Adrenal gland (tissue), 12 donors: Measurements from ENCODE around the gene PTRH2. TPM values are rescaled to one million over a fixed set of nuclear protein-coding genes. Genes with fewer than 3 reads are reported as not detected.

Experiments
- DNase-seq, 7 donors: peaks; one replicate each; pipeline ENCODE4 v3.0.0-alpha.2; 2019 to 2020
- H3K27ac ChIP-seq, 5 donors: fragments of 200-600 bp; sonication (generic) in 4 of 5; 1 replicate in 3 of 5; 2 replicates in 2 of 5; pipeline versions ENCODE4 v1.5.1 to v1.8.0; 2016 to 2020; ENCODE audit warnings: mild to moderate bottlenecking in 1 of 5
- H3K27me3 ChIP-seq: fragments of 200-600 bp; 2 replicates; pipeline ENCODE4 v1.8.0; 2021
- H3K36me3 ChIP-seq, 2 donors: fragments of 200-600 bp; replicated peaks in 1 of 2; 1 replicate in 1 of 2; 2 replicates in 1 of 2; pipeline versions ENCODE4 v1.5.1 to v1.8.0; 2018 to 2022
- H3K4me1 ChIP-seq, 2 donors: fragments of 200-600 bp; replicated peaks in 1 of 2; 1 replicate in 1 of 2; 2 replicates in 1 of 2; pipeline versions ENCODE4 v1.5.1 to v1.8.0; 2018 to 2021
- H3K4me3 ChIP-seq, 4 donors: fragments of 200-600 bp; sonication (generic) in 3 of 4; one replicate each; pipeline ENCODE4 v1.5.1; 2016 to 2018
- H3K9me3 ChIP-seq, 3 donors: fragments of 200-600 bp; sonication (generic) in 1 of 3; replicated peaks in 1 of 3; 1 replicate in 2 of 3; 2 replicates in 1 of 3; pipeline versions ENCODE4 v1.5.1 to v1.8.0; 2016 to 2021
- CTCF ChIP-seq, 6 experiments: fragments of 450-650 bp in 4 of 6; fragments of 200-600 bp in 2 of 6; sonication (generic) in 1 of 6; IDR thresholded peaks; 1 replicate in 5 of 6; 2 replicates in 1 of 6; pipeline versions ENCODE4 v1.5.1 to v1.8.0; 2016 to 2021; ENCODE audit warnings: antibody characterized with exemption in 6 of 6, mild to moderate bottlenecking in 2 of 6, moderate library complexity in 1 of 6
- POLR2A ChIP-seq, 2 donors: fragments of 450-650 bp; IDR thresholded peaks; one replicate each; pipeline ENCODE4 v1.6.1; 2017; ENCODE audit warnings: antibody characterized with exemption in 2 of 2, mild to moderate bottlenecking in 2 of 2, moderate library complexity in 1 of 2
- WGBS, 4 donors: extraction: QIAGEN DNeasy Blood & Tissue Kit in 2 of 4; methylation state at CpG; one replicate each; pipeline versions ENCODE4 v1.1.5 to v1.1.7; 2013 to 2017; 5-methylcytosine and 5-hydroxymethylcytosine counted together
- intact Hi-C, 2 donors: fragments of 100-400 bp; cut with DNase I; formaldehyde crosslinking; loops; one replicate each; pipeline versions ENCODE4 v1.14.1 to v1.15.0; 2022 to 2023
- polyA plus RNA-seq, 3 donors: library from polyadenylated mRNA; stranded (reverse); fragments of 200-250 nt in 2 of 3; fragments of 350-450 nt in 1 of 3; fragmentation: Illumina TruSeq in 1 of 3; extraction: RNeasy Lipid Tissue Mini Kit (QIAGEN cat#74804) in 1 of 3; gene quantifications; one replicate each; pipeline ENCODE4 v1.2.3, GENCODE V29; 2013 to 2014
- total RNA-seq, 9 donors: library from RNA; depleted of rRNA in 4 of 9; stranded (reverse); fragments of >200 nt in 4 of 9; fragments of 120-200 nt in 1 of 9; fragmentation: NEBNext Ultra II Directional in 1 of 9; extraction: Animal tissue kit (Norgen Biotek cat#: 25700) in 1 of 9; gene quantifications; one replicate each; pipeline versions ENCODE4 v1.1.0 to v1.2.4, GENCODE V29; 2013 to 2023
- donor health status: healthy with polysubstance abuse.
- donor health status: Bipolar disorder and iron deficiency.
- donor health status: DM: yes; HTN: yes; CAD: no.
- donor health status: DM: no; HTN: no; CAD: no.
- donor health status: DM: no; HTN: no; CAD: no.
- donor health status: DM: yes; HTN: yes; CAD: no.

PTRH2 gene
- total and polyA plus RNA-seq, 12 donors: 17.9 to 96.7 (median 30.4) TPM

DNA sequence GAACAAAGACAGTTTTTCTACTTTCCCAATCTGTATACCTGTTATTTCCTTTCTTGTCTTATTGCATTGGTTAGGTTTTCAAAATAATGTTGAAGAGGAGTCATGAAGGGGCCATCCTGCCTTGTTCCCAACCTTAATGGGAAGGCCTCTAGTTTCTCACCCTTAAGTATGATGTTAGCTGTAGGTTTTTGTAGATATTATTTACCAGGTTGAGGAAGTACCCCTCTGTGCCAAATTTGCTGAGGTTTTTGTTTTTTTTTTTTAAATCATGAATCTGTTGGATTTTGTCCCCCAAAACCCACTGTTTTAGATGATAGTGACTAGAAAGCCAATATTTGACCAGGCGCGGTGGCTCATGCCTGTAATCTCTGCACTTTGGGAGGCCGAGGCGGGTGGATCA is 36.6 kb upstream of the PTRH2 start:
- no peaks in the 10 kb centered on the region for H3K9me3 ChIP-seq
- no peaks in the 10 kb centered on the region for H3K36me3 ChIP-seq
- H3K27me3 ChIP-seq: no peaks in the 10 kb centered on the region
- no peak for DNase-seq
- 95 to 100% (median 98%) methylated on average over 4 of the region's 4 CpGs for WGBS, 4 donors
- TF ChIP-seq POLR2A (IDR thresholded peaks at IDR 0.05): no peak
- no peak for TF ChIP-seq CTCF (IDR thresholded peaks at IDR 0.05)
- no peaks in the 10 kb centered on the region for H3K4me1 ChIP-seq
- H3K27ac ChIP-seq: no peak overlapping the region
- H3K4me3 ChIP-seq: no peak overlapping the region
- intact Hi-C loops: no loop called here

DNA sequence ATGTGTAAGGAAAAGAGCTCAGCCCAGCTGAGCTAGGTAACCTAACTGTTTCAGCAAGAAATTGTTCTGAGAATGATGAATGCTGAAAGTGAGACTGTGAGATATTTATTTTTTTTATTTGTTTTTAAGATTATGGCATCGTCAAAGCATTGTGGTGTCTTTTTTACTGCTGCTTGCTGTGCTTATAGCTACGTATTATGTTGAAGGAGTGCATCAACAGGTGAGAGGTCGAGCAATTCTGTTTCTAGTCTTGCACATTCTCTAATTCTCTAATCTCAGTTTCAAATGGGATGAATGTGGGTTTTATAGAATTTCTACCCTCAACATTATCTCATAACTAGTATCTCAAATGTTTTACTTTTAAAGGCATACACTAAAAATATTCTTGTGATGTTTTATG is 30.1 kb upstream of the PTRH2 start:
- Histone ChIP-seq H3K4me1 (no peaks in the 10 kb centered on the region), H3K4me3 (no peak overlapping the region), H3K27me3 (no peaks in the 10 kb centered on the region), H3K27ac (no peak overlapping the region), H3K9me3 (no peaks in the 10 kb centered on the region), H3K36me3 (peaks cover 0 to 24% of the 10 kb centered on the region in 2 donors)
- 97 to 98% (median 97%) methylated on average over 3 of the region's 3 CpGs for WGBS, 4 donors
- DNase-seq: no peak
- intact Hi-C loops: no loop called here
- TF ChIP-seq CTCF (IDR thresholded peaks at IDR 0.05) (no peak), POLR2A (IDR thresholded peaks at IDR 0.05) (no peak)

DNA sequence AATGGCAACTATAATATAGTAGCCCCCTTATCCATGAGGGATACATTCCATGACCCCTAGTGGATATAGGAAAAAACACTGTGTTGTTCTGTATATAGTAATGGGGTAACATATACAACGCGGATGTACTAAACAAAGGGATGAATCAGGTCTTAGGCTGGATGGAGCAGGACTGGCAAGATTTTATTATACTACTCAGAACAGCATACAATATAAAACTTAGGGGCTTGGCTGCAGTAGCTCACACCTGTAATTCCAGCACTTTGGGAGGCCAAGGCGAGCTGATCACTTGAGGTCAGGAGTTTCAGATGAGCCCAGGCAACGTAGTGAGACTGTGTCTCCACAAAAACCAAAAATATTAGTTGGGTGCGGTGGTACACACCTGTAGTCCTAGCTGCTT is 27.0 kb upstream of the PTRH2 start:
- Histone ChIP-seq H3K36me3 (peaks cover 0 to 24% of the 10 kb centered on the region in 2 donors), H3K4me3 (no peak overlapping the region), H3K27me3 (no peaks in the 10 kb centered on the region), H3K4me1 (peaks cover 0 to 6% of the 10 kb centered on the region in 2 donors), H3K27ac (no peak overlapping the region), H3K9me3 (no peaks in the 10 kb centered on the region)
- no peak for DNase-seq
- TF ChIP-seq POLR2A (IDR thresholded peaks at IDR 0.05) (no peak), CTCF (IDR thresholded peaks at IDR 0.05) (no peak)
- intact Hi-C loops: no loop called here
- WGBS, 4 donors: 96 to 98% (median 97%) methylated on average over 5 of the region's 5 CpGs

DNA sequence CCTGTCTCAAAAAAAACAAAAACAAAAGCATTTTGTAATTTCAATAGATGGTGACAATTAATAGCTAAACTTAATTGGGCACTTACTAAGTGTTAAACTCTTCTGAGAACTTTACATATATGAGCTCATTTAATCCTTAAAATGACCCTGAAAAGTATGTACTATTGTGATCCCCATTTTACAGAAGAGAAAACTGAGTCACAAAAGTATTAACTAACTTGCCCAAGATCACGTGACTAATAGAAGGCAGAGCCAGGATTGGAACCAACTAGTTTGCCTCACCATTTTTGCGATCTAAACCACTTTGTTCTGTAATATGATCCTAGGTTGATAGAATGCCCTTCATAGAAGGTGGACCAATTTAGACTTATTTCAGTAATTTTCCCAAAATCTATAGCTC is 26.5 kb upstream of the PTRH2 start:
- Histone ChIP-seq H3K4me1 (peaks cover 0 to 6% of the 10 kb centered on the region in 2 donors), H3K9me3 (no peaks in the 10 kb centered on the region), H3K36me3 (peaks cover 0 to 24% of the 10 kb centered on the region in 2 donors), H3K27me3 (no peaks in the 10 kb centered on the region), H3K4me3 (no peak overlapping the region), H3K27ac (no peak overlapping the region)
- DNase-seq: no peak
- WGBS, 4 donors: 96 to 98% (median 97%) methylated on average over 2 of the region's 2 CpGs
- intact Hi-C loops: no loop called here
- TF ChIP-seq POLR2A (IDR thresholded peaks at IDR 0.05) (no peak), CTCF (IDR thresholded peaks at IDR 0.05) (no peak)
